ENCODE measurements around the gene USP5.
A peak's percentile ranks its signal among the peaks of the same experiment; 100 is the strongest.

The USP5 gene

GRCh38 chr12:6912164-6912935 is 60.4 kb downstream of the USP5 start:
- no peak for DNase-seq (ENCODE audit: low read depth in 2 of 2)

GRCh38 chr12:6914246-6914946 is 62.4 kb downstream of the USP5 start, which contains the start of gene ENO2:
ENO2 (plus strand) TSS chr12:6914580; CDS start chr12:6915833, 1,253 bp downstream.
- DNase-seq (ENCODE audit: low read depth in 2 of 2), result peak; percentile 76

GRCh38 chr12:6914947-6915788 is 63.2 kb downstream of the USP5 start:
- DNase-seq (ENCODE audit: low read depth in 2 of 2), result no peak

GRCh38 chr12:6915789-6916285 is 63.9 kb downstream of the USP5 start:
- DNase-seq (ENCODE audit: low read depth in 2 of 2), result no peak
